Keratinocyte (primary cell): ENCODE measurements around the gene ZNF562. TPM values are rescaled to one million over a fixed set of nuclear protein-coding genes. Genes with fewer than 3 reads are reported as not detected.
"Not testable (repeated sequence)": the region's sequence is repeated elsewhere in the genome, so short reads cannot be mapped to it uniquely, and the experiment has no call there.

ENCODE experiments used
- DNase-seq: peaks from one replicate; pipeline ENCODE4 v3.0.0-alpha.2; 2011; ENCODE audit warnings: low read depth, missing footprints, low spot score
- FAIRE-seq: peaks from 2 replicates; lab custom pipeline; 2011; peaks lifted over from hg19 to GRCh38; lab: Jason Lieb, UNC
- H2AFZ ChIP-seq: 2 replicates; pipeline ENCODE4 v1.6.0; 2012; ENCODE audit warnings: low read length, control low read depth, inconsistent platforms; ENCODE audit not compliant: control insufficient read depth
- H3K27ac ChIP-seq: 2 replicates; pipeline ENCODE4 v1.5.1; 2011; ENCODE audit warnings: low read length; ENCODE audit not compliant: control insufficient read depth, insufficient read depth
- H3K27me3 ChIP-seq: 3 replicates; pipeline ENCODE4 v1.6.0; 2011; ENCODE audit warnings: low read length; ENCODE audit not compliant: control insufficient read depth, insufficient read depth; ENCODE audit errors: extremely low read depth
- H3K36me3 ChIP-seq, 2 experiments: 2 replicates in 1 of 2; 3 replicates in 1 of 2; pipeline ENCODE4 v1.5.1; 2011; ENCODE audit warnings: low read length in 2 of 2, mild to moderate bottlenecking in 1 of 2; ENCODE audit not compliant: control insufficient read depth in 2 of 2, insufficient read depth in 2 of 2; ENCODE audit errors: extremely low read depth in 1 of 2
- H3K4me1 ChIP-seq: 3 replicates; pipeline ENCODE4 v1.5.1; 2011; ENCODE audit warnings: low read length; ENCODE audit not compliant: control insufficient read depth, insufficient read depth; ENCODE audit errors: extremely low read depth
- H3K4me2 ChIP-seq: 3 replicates; pipeline ENCODE4 v1.6.0; 2011; ENCODE audit warnings: low read depth, low read length; ENCODE audit not compliant: control insufficient read depth, insufficient read depth; ENCODE audit errors: extremely low read depth
- H3K4me3 ChIP-seq, 3 experiments: fragments of 200-600 bp in 1 of 3; sonication (generic) in 1 of 3; 2 replicates in 2 of 3; 3 replicates in 1 of 3; pipeline ENCODE4 v1.5.1; 2011 to 2016; ENCODE audit warnings: low read length in 3 of 3, mild to moderate bottlenecking in 3 of 3, control low read depth in 2 of 3, inconsistent platforms in 1 of 3, low read depth in 1 of 3, mixed read lengths in 1 of 3, mixed run types in 1 of 3, moderate library complexity in 1 of 3; ENCODE audit not compliant: control insufficient read depth in 2 of 3, insufficient read depth in 2 of 3; ENCODE audit errors: extremely low read depth in 1 of 3
- H3K79me2 ChIP-seq: 2 replicates; pipeline ENCODE4 v1.6.0; 2012; ENCODE audit warnings: low read length; ENCODE audit not compliant: control insufficient read depth, insufficient read depth
- H3K9ac ChIP-seq: 3 replicates; pipeline ENCODE4 v1.6.0; 2011; ENCODE audit warnings: low read length; ENCODE audit not compliant: control insufficient read depth, insufficient read depth; ENCODE audit errors: extremely low read depth
- H3K9me1 ChIP-seq: 3 replicates; pipeline ENCODE4 v1.6.0; 2011; ENCODE audit warnings: low read length; ENCODE audit not compliant: control insufficient read depth, insufficient read depth; ENCODE audit errors: extremely low read depth
- H3K9me3 ChIP-seq: 2 replicates; pipeline ENCODE4 v1.5.1; 2012; ENCODE audit warnings: low read depth, low read length; ENCODE audit not compliant: control insufficient read depth
- H4K20me1 ChIP-seq: 3 replicates; pipeline ENCODE4 v1.6.0; 2011; ENCODE audit warnings: low read length; ENCODE audit not compliant: control insufficient read depth, insufficient read depth; ENCODE audit errors: extremely low read depth
- CTCF ChIP-seq, 3 experiments: IDR thresholded peaks in 1 of 3; conservative IDR thresholded peaks in 1 of 3; optimal IDR thresholded peaks in 1 of 3; 2 replicates in 2 of 3; 3 replicates in 1 of 3; pipeline versions ENCODE3 to v1.5.1; 2011; ENCODE audit warnings: low read length in 3 of 3, mild to moderate bottlenecking in 3 of 3, moderate library complexity in 2 of 3, control low read depth in 1 of 3, inconsistent platforms in 1 of 3; ENCODE audit not compliant: insufficient read depth in 2 of 3; ENCODE audit errors: extremely low read depth in 1 of 3
- EZH2 ChIP-seq: IDR thresholded peaks from one replicate; pipeline ENCODE4 v1.6.1; 2012; ENCODE audit warnings: inconsistent platforms, mild to moderate bottlenecking, low read length, moderate library complexity
- dilution Hi-C: fragments of 300-500 bp; cut with MboI; formaldehyde crosslinking; loops from one replicate; pipeline ENCODE4 v1.7.0; 2020; ENCODE audit warnings: low sequenced_read_pairs; ENCODE audit not compliant: extremely low pct_ligation_motif_present
- polyA plus RNA-seq, 5 experiments: library from polyadenylated mRNA; depleted of rRNA in 3 of 5; stranded (reverse) in 3 of 5; stranded (forward) in 1 of 5; unstranded in 1 of 5; fragments of >200 nt; gene quantifications; 1 replicate in 1 of 5; 2 replicates in 3 of 5; 3 replicates in 1 of 5; pipeline versions ENCODE4 v1.2.1 to v1.2.3, GENCODE V29; 2011 to 2012; ENCODE audit warnings: missing spikeins in 2 of 5, low read depth in 1 of 5, low replicate concordance in 1 of 5

Gene ZNF562
- polyA plus RNA-seq, 1 donor (not counting 4 experiments of a cell fraction or from before 2014, with no cell fraction given): 21.1 TPM

- no peaks in the 10 kb centered on the region for H3K27me3 ChIP-seq
- H4K20me1 ChIP-seq: no peaks in the 10 kb centered on the region
- peaks cover 4% of the 10 kb centered on the region for H3K4me1 ChIP-seq
- H2AFZ ChIP-seq: no peak overlapping the region
- H3K4me3 ChIP-seq: no peak overlapping the region
- TF ChIP-seq EZH2 (no peak), CTCF (optimal IDR thresholded peaks at IDR 0.05 in 1 of 3, IDR thresholded peaks at IDR 0.05 in 1 of 3, conservative IDR thresholded peaks at IDR 0.05 in 1 of 3; ENCODE audit: extremely low read depth in 1 of 3, insufficient read depth in 2 of 3, low read length in 3 of 3) (no peak)
- no peaks in the 10 kb centered on the region for H3K9me1 ChIP-seq
- no peak overlapping the region for H3K27ac ChIP-seq
- DNase-seq: no peak
- dilution Hi-C loops: no loop called here
- H3K36me3 ChIP-seq: no peaks in the 10 kb centered on the region
- no peak overlapping the region for H3K4me2 ChIP-seq
- no peak overlapping the region for H3K9ac ChIP-seq
- no peak for FAIRE-seq
- no peaks in the 10 kb centered on the region for H3K9me3 ChIP-seq
- H3K79me2 ChIP-seq: no peaks in the 10 kb centered on the region
Observed at GRCh38 chr19:9705836-9706235, 30.9 kb upstream of the ZNF562 start.

- no peak for TF ChIP-seq EZH2
- no peak overlapping the region for H3K27ac ChIP-seq
- DNase-seq: no peak
- H3K4me1 ChIP-seq: peaks cover 4% of the 10 kb centered on the region
- no peaks in the 10 kb centered on the region for H3K36me3 ChIP-seq
- H3K4me3 ChIP-seq: no peak overlapping the region
- no peak overlapping the region for H3K9ac ChIP-seq
- H3K79me2 ChIP-seq: no peaks in the 10 kb centered on the region
- no peaks in the 10 kb centered on the region for H4K20me1 ChIP-seq
- H3K27me3 ChIP-seq: no peaks in the 10 kb centered on the region
- no peak overlapping the region for H3K4me2 ChIP-seq
- dilution Hi-C loops: no loop called here
- no peak overlapping the region for H2AFZ ChIP-seq
- FAIRE-seq: no peak
- no peaks in the 10 kb centered on the region for H3K9me3 ChIP-seq
- H3K9me1 ChIP-seq: no peaks in the 10 kb centered on the region
Observed at GRCh38 chr19:9702186-9702585, 27.3 kb upstream of the ZNF562 start.

GRCh38 chr19:9700229-9700981 is 25.5 kb upstream of the ZNF562 start:
- Histone ChIP-seq H3K9ac (no peak overlapping the region), H3K36me3 (no peaks in the 10 kb centered on the region), H4K20me1 (no peaks in the 10 kb centered on the region), H3K79me2 (no peaks in the 10 kb centered on the region), H3K4me1 (peaks cover 4% of the 10 kb centered on the region), H2AFZ (peak overlapping the region; percentile 5), H3K9me3 (no peaks in the 10 kb centered on the region), H3K9me1 (no peaks in the 10 kb centered on the region), H3K4me3 (no peak overlapping the region), H3K27me3 (no peaks in the 10 kb centered on the region), H3K27ac (no peak overlapping the region), H3K4me2 (no peak overlapping the region)
- DNase-seq: no peak
- no peak for FAIRE-seq
- no peak for TF ChIP-seq EZH2
- dilution Hi-C loops: no loop called here

GRCh38 chr19:9690301-9690700 is 15.4 kb upstream of the ZNF562 start:
- H3K9me3 ChIP-seq, H3K27me3 ChIP-seq, H2AFZ ChIP-seq, FAIRE-seq, H3K4me3 ChIP-seq, H3K9ac ChIP-seq, H3K27ac ChIP-seq, H3K4me2 ChIP-seq, H3K4me1 ChIP-seq, H3K36me3 ChIP-seq, H3K79me2 ChIP-seq, DNase-seq, H3K9me1 ChIP-seq, H4K20me1 ChIP-seq, dilution Hi-C loops: not testable (repeated sequence)
